Measurements from ENCODE around the gene SSH3.

GRCh38 chr11:67351275-67352005, 48.1 kb downstream of the SSH3 start:
- TF ChIP-seq YY1 (IDR thresholded peaks at IDR 0.05; ENCODE audit: insufficient read depth, insufficient read length), result no peak
- TF ChIP-seq SUZ12 (IDR thresholded peaks at IDR 0.05; ENCODE audit: extremely low read depth, insufficient read depth, insufficient read length), result no peak

Data from NT2/D1 (cell line).